SU-DHL-6 (cell line): ENCODE results near the gene TGIF1.

Source experiments
- H2AFZ ChIP-seq: fragments of 200-600 bp; sonication (generic); 2 replicates; pipeline ENCODE4 v1.6.1; 2014; ENCODE audit warnings: low read depth, mild to moderate bottlenecking, moderate library complexity, mixed read lengths, antibody characterized with exemption, low read length; ENCODE audit not compliant: severe bottlenecking
- H3F3A ChIP-seq: fragments of 200-600 bp; shearing (Covaris generic); 2 replicates; pipeline ENCODE4 v1.6.0; 2016; ENCODE audit warnings: antibody characterized with exemption, mild to moderate bottlenecking; ENCODE audit not compliant: insufficient read depth
- H3K27ac ChIP-seq: fragments of 200-600 bp; sonication (generic); 2 replicates; pipeline ENCODE4 v1.5.1; 2016; ENCODE audit warnings: low read depth, mild to moderate bottlenecking, low read length, moderate library complexity, mixed read lengths
- H3K27me3 ChIP-seq: fragments of 200-600 bp; sonication (generic), shearing (Covaris generic); 2 replicates; pipeline ENCODE4 v1.6.0; 2014; ENCODE audit warnings: mild to moderate bottlenecking, low read length
- H3K36me3 ChIP-seq: fragments of 200-600 bp; sonication (generic); 2 replicates; pipeline ENCODE4 v1.6.1; 2014; ENCODE audit warnings: mild to moderate bottlenecking, low read length, mixed read lengths
- H3K4me2 ChIP-seq: fragments of 300-600, 200-600 bp; shearing (Covaris generic), sonication (generic); 2 replicates; pipeline ENCODE4 v1.6.0; 2014; ENCODE audit warnings: low read length, low read depth, mild to moderate bottlenecking; ENCODE audit not compliant: poor library complexity, severe bottlenecking
- H3K4me3 ChIP-seq: fragments of 200-600 bp; sonication (generic); 2 replicates; pipeline ENCODE4 v1.5.1; 2014; ENCODE audit warnings: antibody characterized with exemption, low read length, mild to moderate bottlenecking, mixed read lengths; ENCODE audit not compliant: insufficient read depth, poor library complexity, severe bottlenecking
- H3K79me2 ChIP-seq: fragments of 200-600 bp; sonication (generic); 2 replicates; pipeline ENCODE4 v1.6.1; 2014; ENCODE audit warnings: mild to moderate bottlenecking, low read length, moderate library complexity; ENCODE audit not compliant: insufficient read depth
- H3K9ac ChIP-seq: fragments of 200-600 bp; sonication (generic); 2 replicates; pipeline ENCODE4 v1.7.0; 2014; ENCODE audit warnings: mild to moderate bottlenecking, low read length
- H3K9me2 ChIP-seq: fragments of 200-600 bp; sonication (generic); replicated peaks from 2 replicates; pipeline ENCODE4 v1.6.1; 2014; ENCODE audit warnings: low read length; ENCODE audit not compliant: insufficient read depth
- H3K9me3 ChIP-seq: fragments of 200-600 bp; sonication (generic); 2 replicates; pipeline ENCODE4 v1.6.1; 2014; ENCODE audit warnings: low read length, mixed read lengths; ENCODE audit not compliant: insufficient read depth
- H4K20me1 ChIP-seq: fragments of 200-600 bp; sonication (generic); 2 replicates; pipeline ENCODE4 v1.6.1; 2014; ENCODE audit warnings: low read depth, mild to moderate bottlenecking, antibody characterized with exemption, low read length, moderate library complexity, mixed read lengths
- EZH2phosphoT487 ChIP-seq: fragments of 200-600 bp; sonication (generic), shearing (Covaris generic); conservative IDR thresholded peaks from 2 replicates; pipeline ENCODE4 v1.6.1; 2018; ENCODE audit warnings: mild to moderate bottlenecking, antibody characterized with exemption, low read length, moderate library complexity, mixed read lengths
- TF ChIP-seq, protein P1 (sequence below): fragments of 200-600 bp; sonication (generic); IDR thresholded peaks from one replicate; pipeline ENCODE4 v1.5.1; 2017; ENCODE audit warnings: antibody characterized with exemption, mild to moderate bottlenecking, low read length, moderate library complexity; ENCODE audit not compliant: insufficient read depth, poor library complexity, severe bottlenecking

The TGIF1 gene

DNA sequence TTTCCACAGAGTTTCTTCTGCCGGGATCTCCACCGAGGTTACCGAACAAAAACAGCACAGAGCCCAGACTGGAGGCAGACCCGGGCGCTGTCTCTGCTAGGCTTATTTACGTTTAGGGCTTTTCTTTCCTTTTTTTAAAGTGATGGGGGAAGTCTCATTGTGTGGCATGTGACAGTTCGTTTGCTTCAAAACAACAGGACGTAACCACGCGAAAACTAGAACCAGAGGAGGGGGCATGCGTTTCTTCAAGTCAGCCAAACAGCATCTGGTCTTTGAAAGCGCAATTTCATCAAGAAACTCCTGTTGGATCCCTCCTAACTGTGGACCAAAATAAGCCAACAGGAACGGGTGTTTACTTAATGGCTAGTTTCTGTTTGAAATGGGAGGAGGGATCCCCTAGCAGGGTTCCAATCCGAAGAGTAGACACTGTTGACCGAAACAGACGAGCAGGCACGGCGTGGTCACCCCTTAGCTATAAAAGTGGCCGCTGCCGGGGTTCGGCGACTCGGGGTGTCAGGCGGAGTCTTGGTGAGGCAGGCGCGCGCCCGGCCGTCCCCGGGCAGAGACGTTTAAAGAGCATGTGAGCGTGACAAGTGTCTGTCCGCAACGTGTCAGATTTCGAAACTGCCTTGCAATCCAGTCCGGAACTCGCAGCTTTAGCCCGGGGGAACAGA, 997 bp upstream of the TGIF1 start:
- Histone ChIP-seq H3K27ac (peak overlapping the region; percentile 21; the same call in 1 of the 2 replicates), H3K27me3 (no peaks in the 10 kb centered on the region), H3K79me2 (no peaks in the 10 kb centered on the region), H3K4me3 (peak overlapping the region; percentile 58), H3K36me3 (no peaks in the 10 kb centered on the region), H2AFZ (peak overlapping the region; percentile 76), H3K9me2 (no peaks in the 10 kb centered on the region), H3K9ac (peak overlapping the region; percentile 60), H3F3A (no peaks in the 10 kb centered on the region), H3K9me3 (no peaks in the 10 kb centered on the region), H4K20me1 (no peaks in the 10 kb centered on the region), H3K4me2 (peak overlapping the region; percentile 91)
- TF ChIP-seq EZH2phosphoT487 = no peak
- TF ChIP-seq, protein P1, sequence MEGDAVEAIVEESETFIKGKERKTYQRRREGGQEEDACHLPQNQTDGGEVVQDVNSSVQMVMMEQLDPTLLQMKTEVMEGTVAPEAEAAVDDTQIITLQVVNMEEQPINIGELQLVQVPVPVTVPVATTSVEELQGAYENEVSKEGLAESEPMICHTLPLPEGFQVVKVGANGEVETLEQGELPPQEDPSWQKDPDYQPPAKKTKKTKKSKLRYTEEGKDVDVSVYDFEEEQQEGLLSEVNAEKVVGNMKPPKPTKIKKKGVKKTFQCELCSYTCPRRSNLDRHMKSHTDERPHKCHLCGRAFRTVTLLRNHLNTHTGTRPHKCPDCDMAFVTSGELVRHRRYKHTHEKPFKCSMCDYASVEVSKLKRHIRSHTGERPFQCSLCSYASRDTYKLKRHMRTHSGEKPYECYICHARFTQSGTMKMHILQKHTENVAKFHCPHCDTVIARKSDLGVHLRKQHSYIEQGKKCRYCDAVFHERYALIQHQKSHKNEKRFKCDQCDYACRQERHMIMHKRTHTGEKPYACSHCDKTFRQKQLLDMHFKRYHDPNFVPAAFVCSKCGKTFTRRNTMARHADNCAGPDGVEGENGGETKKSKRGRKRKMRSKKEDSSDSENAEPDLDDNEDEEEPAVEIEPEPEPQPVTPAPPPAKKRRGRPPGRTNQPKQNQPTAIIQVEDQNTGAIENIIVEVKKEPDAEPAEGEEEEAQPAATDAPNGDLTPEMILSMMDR = no peak

DNA sequence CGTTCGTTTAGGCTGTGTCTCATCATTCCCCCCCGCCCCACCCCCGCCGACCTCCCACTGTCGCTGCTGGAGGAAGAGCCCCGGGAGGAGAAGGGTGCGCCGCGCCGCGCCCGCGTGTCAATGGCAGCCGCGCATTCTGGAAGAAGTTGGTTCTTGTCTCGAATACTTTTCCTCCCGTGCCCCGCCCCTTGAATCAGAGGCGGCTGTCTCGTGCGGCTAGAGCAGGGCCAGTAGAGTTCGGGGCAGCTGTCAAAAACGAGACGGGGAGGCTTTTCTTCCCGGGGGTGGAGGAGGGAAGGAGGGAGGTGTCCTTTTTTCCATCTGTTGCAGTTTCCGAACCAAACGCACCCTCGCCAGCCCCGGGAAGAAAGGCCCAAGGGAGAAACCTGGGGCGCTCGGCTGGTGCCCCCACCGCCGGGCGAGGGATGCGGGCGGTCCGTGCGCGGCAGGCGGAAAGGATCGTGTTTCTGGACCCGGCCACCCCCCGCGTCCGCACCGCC, 410 bp upstream of the TGIF1 start:
- H4K20me1 ChIP-seq = no peaks in the 10 kb centered on the region
- no peaks in the 10 kb centered on the region for H3K36me3 ChIP-seq
- no peaks in the 10 kb centered on the region for H3K79me2 ChIP-seq
- no peak overlapping the region for H3K27ac ChIP-seq
- H3K9me2 ChIP-seq = no peaks in the 10 kb centered on the region
- no peaks in the 10 kb centered on the region for H3K9me3 ChIP-seq
- peak overlapping the region; percentile 91 for H3K4me2 ChIP-seq
- no peaks in the 10 kb centered on the region for H3K27me3 ChIP-seq
- peak overlapping the region; percentile 43 for H3K4me3 ChIP-seq
- peak overlapping the region; percentile 34 for H2AFZ ChIP-seq
- no peak overlapping the region for H3K9ac ChIP-seq
- no peaks in the 10 kb centered on the region for H3F3A ChIP-seq
- TF ChIP-seq, protein P1 = no peak
- TF ChIP-seq EZH2phosphoT487 = no peak

DNA sequence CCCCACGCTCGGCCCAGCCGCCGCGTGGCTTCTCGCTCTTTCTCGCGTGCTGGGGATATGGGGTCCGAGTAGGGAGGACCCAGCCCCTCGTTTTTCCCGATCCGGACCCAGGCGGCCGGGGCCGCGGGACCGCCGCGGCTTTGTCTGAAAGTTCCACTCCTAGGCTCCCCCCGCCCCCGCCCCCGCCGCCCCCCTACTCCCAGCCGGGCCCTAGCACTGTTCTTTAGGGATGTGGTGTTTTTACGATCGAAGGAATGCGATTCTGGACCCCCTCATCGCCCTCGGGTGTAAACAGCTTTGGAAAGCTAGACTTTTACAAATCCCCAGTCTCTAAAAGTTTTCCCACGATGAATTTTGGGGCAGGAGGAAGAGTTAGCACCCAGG, 819 bp downstream of the TGIF1 start:
- Histone ChIP-seq H3K9me2 (no peaks in the 10 kb centered on the region), H3K27me3 (no peaks in the 10 kb centered on the region), H3K79me2 (no peaks in the 10 kb centered on the region), H2AFZ (no peak overlapping the region), H3K27ac (no peak overlapping the region), H4K20me1 (no peaks in the 10 kb centered on the region), H3K4me3 (no peak overlapping the region), H3K9ac (no peak overlapping the region), H3F3A (no peaks in the 10 kb centered on the region), H3K36me3 (no peaks in the 10 kb centered on the region), H3K9me3 (no peaks in the 10 kb centered on the region), H3K4me2 (peak overlapping the region; percentile 46)
- TF ChIP-seq, protein P1 = no peak
- no peak for TF ChIP-seq EZH2phosphoT487
